Thoracic aorta (tissue), 2 donors: ENCODE measurements around the gene VANGL2. TPM values are rescaled to one million over a fixed set of nuclear protein-coding genes. Genes with fewer than 3 reads are reported as not detected.

Experiments used
- ATAC-seq: fragments of 150-250 bp; one replicate; pipeline ENCODE4 v1.8.0; 2017; ENCODE audit warnings: low read depth; ENCODE audit not compliant: insufficient number of reproducible peaks, low FRiP score
- DNase-seq: peaks from one replicate; pipeline ENCODE4 v3.0.0-alpha.2; 2020; ENCODE audit warnings: low spot score
- H3K27ac ChIP-seq, 2 donors: fragments of 200-600 bp; sonication (generic); 1 replicate in 1 of 2; 2 replicates in 1 of 2; pipeline ENCODE4 v1.5.1; 2016; ENCODE audit warnings: mild to moderate bottlenecking in 2 of 2, moderate library complexity in 2 of 2
- H3K27me3 ChIP-seq: fragments of 200-600 bp; sonication (generic); replicated peaks from 2 replicates; pipeline ENCODE4 v1.6.0; 2016; ENCODE audit warnings: mild to moderate bottlenecking; ENCODE audit not compliant: insufficient read depth
- H3K36me3 ChIP-seq: fragments of 200-600 bp; sonication (generic); one replicate; pipeline ENCODE4 v1.5.1; 2016
- H3K4me1 ChIP-seq, 2 donors: fragments of 200-600 bp; sonication (generic); 1 replicate in 1 of 2; 2 replicates in 1 of 2; pipeline versions ENCODE4 v1.5.1 to v1.6.0; 2016; ENCODE audit warnings: low read depth in 2 of 2, mild to moderate bottlenecking in 1 of 2; ENCODE audit not compliant: control insufficient read depth in 1 of 2
- H3K4me3 ChIP-seq: fragments of 200-600 bp; sonication (generic); 2 replicates; pipeline ENCODE4 v1.5.1; 2016; ENCODE audit warnings: mild to moderate bottlenecking
- H3K9me3 ChIP-seq: fragments of 200-600 bp; sonication (generic); 2 replicates; pipeline ENCODE4 v1.5.1; 2016
- CTCF ChIP-seq: fragments of 200-600 bp; sonication (generic); IDR thresholded peaks from one replicate; pipeline ENCODE4 v1.5.1; 2019; ENCODE audit warnings: antibody characterized with exemption
- total RNA-seq, 2 donors: library from RNA; depleted of rRNA; stranded (reverse); fragments of >200 nt; gene quantifications; one replicate each; pipeline versions ENCODE4 v1.1.0 to v1.2.3, GENCODE V29; 2016

Gene VANGL2
- total RNA-seq, 2 donors from 2014 or later = 0.27 to 1.3 TPM

DNA sequence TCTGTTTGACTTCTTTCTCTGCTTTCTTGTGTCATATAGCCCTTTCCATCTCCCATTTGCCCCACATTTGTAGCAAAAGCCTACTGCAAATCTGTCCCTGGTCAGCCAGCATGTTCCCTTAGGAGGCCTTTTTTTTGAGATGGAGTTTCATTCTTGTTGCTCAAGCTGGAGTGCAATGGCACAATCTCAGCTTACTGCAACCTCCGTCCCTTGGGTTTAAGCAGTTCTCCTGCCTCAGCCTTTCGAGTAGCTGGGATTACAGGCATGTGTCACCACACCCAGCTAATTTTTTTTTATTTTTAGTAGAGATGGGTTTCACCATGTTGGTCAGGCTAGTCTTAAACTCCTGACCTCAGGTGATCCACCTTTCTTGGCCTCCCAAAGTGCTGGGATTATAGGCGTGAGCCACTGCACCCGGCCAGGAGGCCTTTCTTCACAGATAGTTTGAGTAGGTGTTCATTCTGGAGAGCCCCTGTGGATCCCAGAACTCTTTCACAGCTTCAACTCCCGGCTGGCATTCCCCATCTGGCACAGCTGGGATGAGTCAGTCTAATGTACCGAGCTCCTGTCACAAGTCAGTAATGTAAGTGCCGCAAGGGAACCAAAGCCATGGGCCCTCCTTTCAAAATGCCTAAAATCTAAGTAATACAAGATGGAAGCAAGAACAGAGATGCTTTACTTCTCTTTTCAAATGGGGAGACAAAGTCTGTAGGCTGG lies 42.9 kb upstream of the VANGL2 start:
- Histone ChIP-seq H3K36me3 (peaks cover 45% of the 10 kb centered on the region), H3K27me3 (no peaks in the 10 kb centered on the region), H3K27ac (no peak overlapping the region), H3K4me1 (no peaks in the 10 kb centered on the region), H3K9me3 (no peaks in the 10 kb centered on the region), H3K4me3 (no peak overlapping the region)
- ATAC-seq (no peak), DNase-seq (no peak)
- no peak for TF ChIP-seq CTCF

GRCh38 chr1:160358073-160358472 lies 42.3 kb upstream of the VANGL2 start:
- H3K9me3 ChIP-seq = no peaks in the 10 kb centered on the region
- DNase-seq (no peak), ATAC-seq (no peak)
- TF ChIP-seq CTCF = no peak
- no peaks in the 10 kb centered on the region for H3K27me3 ChIP-seq
- no peak overlapping the region for H3K4me3 ChIP-seq
- no peak overlapping the region for H3K27ac ChIP-seq
- peaks cover 39% of the 10 kb centered on the region for H3K36me3 ChIP-seq
- no peaks in the 10 kb centered on the region for H3K4me1 ChIP-seq

GRCh38 chr1:160359559-160360226 lies 40.7 kb upstream of the VANGL2 start:
- Histone ChIP-seq H3K4me1 (no peaks in the 10 kb centered on the region), H3K4me3 (no peak overlapping the region), H3K27ac (no peak overlapping the region), H3K27me3 (no peaks in the 10 kb centered on the region), H3K36me3 (peaks cover 22% of the 10 kb centered on the region), H3K9me3 (no peaks in the 10 kb centered on the region)
- TF ChIP-seq CTCF = no peak
- ATAC-seq = no peak
- no peak for DNase-seq

DNA sequence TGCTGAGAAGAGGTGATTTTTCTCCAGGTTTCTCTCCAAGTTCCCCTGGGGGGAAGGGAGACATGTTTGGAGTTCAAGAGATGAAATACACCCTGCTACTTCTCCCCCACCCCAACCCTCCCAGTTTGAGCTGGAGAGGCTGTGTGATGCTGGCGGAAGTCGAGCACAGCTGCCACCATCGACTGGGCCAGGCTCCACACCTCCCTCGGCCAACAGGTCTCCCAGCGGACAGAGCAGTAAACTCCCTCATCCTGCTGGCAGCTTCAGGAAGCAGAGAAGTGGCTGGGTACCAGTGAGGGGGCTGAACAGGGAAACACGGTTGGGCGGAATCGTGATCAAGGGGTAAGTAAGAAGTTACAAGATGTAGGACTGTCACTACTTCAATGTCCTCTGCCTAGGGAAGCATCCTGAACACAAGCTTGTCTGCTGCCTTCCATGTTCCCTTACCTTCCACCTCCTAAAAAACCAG lies 40.1 kb upstream of the VANGL2 start:
- Histone ChIP-seq H3K4me1 (no peaks in the 10 kb centered on the region), H3K36me3 (peaks cover 17% of the 10 kb centered on the region), H3K27ac (no peak overlapping the region), H3K27me3 (no peaks in the 10 kb centered on the region), H3K9me3 (no peaks in the 10 kb centered on the region), H3K4me3 (no peak overlapping the region)
- no peak for ATAC-seq
- DNase-seq = no peak
- TF ChIP-seq CTCF = no peak

- H3K9me3 ChIP-seq = no peaks in the 10 kb centered on the region
- H3K4me3 ChIP-seq = no peak overlapping the region
- no peak overlapping the region for H3K27ac ChIP-seq
- no peak for DNase-seq
- H3K36me3 ChIP-seq = peaks cover 8% of the 10 kb centered on the region
- no peak for TF ChIP-seq CTCF
- no peak for ATAC-seq
- no peaks in the 10 kb centered on the region for H3K4me1 ChIP-seq
- H3K27me3 ChIP-seq = no peaks in the 10 kb centered on the region
Measured at GRCh38 chr1:160361199-160361598, 39.2 kb upstream of the VANGL2 start.
